Vagina (tissue), 2 donors: ENCODE data around the gene BLOC1S4.

Experiments
- POLR2A ChIP-seq, 2 donors: fragments of 450-650 bp; IDR thresholded peaks; one replicate each; pipeline ENCODE4 v1.6.1; 2017; ENCODE audit warnings: antibody characterized with exemption in 2 of 2, mild to moderate bottlenecking in 2 of 2, moderate library complexity in 2 of 2
- POLR2AphosphoS5 ChIP-seq, 2 donors: sonication (generic); formaldehyde crosslinking; IDR thresholded peaks; one replicate each; pipeline ENCODE4 v1.9.0; 2017; ENCODE audit warnings: antibody characterized with exemption in 2 of 2, mild to moderate bottlenecking in 2 of 2, low read depth in 1 of 2; ENCODE audit not compliant: insufficient read depth in 1 of 2
- TF ChIP-seq, protein P1 (sequence below), 3 experiments: fragments of 450-650 bp in 2 of 3; fragments of 200-600 bp in 1 of 3; sonication (generic) in 1 of 3; IDR thresholded peaks; one replicate each; pipeline ENCODE4 v1.5.1; 2017 to 2019; ENCODE audit warnings: antibody characterized with exemption in 3 of 3, mild to moderate bottlenecking in 2 of 3, moderate library complexity in 2 of 3

DNA sequence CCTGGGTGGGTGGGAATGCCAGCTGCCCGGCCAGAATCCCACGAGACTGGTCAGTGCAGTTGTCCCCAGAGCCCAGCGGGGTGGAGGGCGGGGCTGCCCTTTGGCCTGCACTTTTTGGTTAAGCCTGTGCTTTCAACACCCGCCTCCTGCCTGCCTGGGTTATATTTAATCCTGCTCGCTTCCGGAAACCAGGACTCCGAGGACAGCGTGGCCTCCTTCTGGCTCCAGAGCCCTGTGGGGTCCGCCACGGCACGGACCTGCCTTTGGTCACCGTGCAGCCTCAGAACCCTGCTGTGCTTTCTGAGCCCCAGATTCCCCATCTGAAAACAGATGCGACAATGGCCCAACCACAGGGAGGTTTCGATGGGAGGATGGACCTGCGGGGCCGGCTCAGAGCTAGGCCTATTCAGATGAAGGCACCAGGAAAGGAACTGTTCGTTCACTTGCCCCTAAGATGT, 37.2 kb downstream of the BLOC1S4 start:
- TF ChIP-seq POLR2AphosphoS5 (IDR thresholded peaks at IDR 0.05; ENCODE audit: insufficient read depth in 1 of 2, low read depth in 1 of 2) (no peak), POLR2A (IDR thresholded peaks at IDR 0.05) (no peak)
- TF ChIP-seq, protein P1, sequence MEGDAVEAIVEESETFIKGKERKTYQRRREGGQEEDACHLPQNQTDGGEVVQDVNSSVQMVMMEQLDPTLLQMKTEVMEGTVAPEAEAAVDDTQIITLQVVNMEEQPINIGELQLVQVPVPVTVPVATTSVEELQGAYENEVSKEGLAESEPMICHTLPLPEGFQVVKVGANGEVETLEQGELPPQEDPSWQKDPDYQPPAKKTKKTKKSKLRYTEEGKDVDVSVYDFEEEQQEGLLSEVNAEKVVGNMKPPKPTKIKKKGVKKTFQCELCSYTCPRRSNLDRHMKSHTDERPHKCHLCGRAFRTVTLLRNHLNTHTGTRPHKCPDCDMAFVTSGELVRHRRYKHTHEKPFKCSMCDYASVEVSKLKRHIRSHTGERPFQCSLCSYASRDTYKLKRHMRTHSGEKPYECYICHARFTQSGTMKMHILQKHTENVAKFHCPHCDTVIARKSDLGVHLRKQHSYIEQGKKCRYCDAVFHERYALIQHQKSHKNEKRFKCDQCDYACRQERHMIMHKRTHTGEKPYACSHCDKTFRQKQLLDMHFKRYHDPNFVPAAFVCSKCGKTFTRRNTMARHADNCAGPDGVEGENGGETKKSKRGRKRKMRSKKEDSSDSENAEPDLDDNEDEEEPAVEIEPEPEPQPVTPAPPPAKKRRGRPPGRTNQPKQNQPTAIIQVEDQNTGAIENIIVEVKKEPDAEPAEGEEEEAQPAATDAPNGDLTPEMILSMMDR (IDR thresholded peaks at IDR 0.05) = no peak
